IMR-90 (cell line): ENCODE data around the gene BHLHE23. TPM values are rescaled to one million over a fixed set of nuclear protein-coding genes. Genes with fewer than 3 reads are reported as not detected.

Experiments used
- ATAC-seq: fragments of 200-7000 bp; cut with Tn5 transposase; 2 replicates; pipeline ENCODE4 v1.9.1; 2020; ENCODE audit warnings: low read depth, mild to moderate bottlenecking, moderate library complexity
- BruUV-seq: library from RNA; stranded (reverse); fragments of 400-500 nt; replicated peaks from 2 replicates; lab custom pipeline; 2021; lab: Mats Ljungman, UMichigan
- CTCF ChIA-PET: fragments of 300-600 bp; formaldehyde crosslinking; extraction: SDS; loops from one replicate; lab custom pipeline; 2021; ENCODE audit warnings: antibody characterized with exemption; lab: Yijun Ruan, JAX
- POLR2A ChIA-PET: fragments of 300-600 bp; sonication (Branson Sonifier 250); formaldehyde crosslinking; loops from one replicate; lab custom pipeline; 2022; ENCODE audit warnings: antibody characterized with exemption; ENCODE audit not compliant: unreplicated experiment; lab: Charles Lee
- DNase-seq: peaks from one replicate; pipeline ENCODE4 v3.0.0; 2013
- H2AFZ ChIP-seq: replicated peaks from 2 replicates; pipeline ENCODE3; 2013; ENCODE audit warnings: low read length, mild to moderate bottlenecking; ENCODE audit not compliant: poor library complexity
- H2AK5ac ChIP-seq: 2 replicates; pipeline ENCODE4 v1.6.1; 2013; ENCODE audit warnings: low read depth, low read length, inconsistent platforms
- H2AK9ac ChIP-seq: replicated peaks from 2 replicates; pipeline ENCODE3; 2013; ENCODE audit warnings: mild to moderate bottlenecking, low read depth, low read length, moderate library complexity; ENCODE audit not compliant: poor library complexity
- H2BK120ac ChIP-seq: 2 replicates; pipeline ENCODE4 v1.6.1; 2013; ENCODE audit warnings: low read depth, low read length, inconsistent platforms
- H2BK15ac ChIP-seq: 3 replicates; pipeline ENCODE4 v1.6.1; 2013; ENCODE audit warnings: low read depth, low read length, inconsistent platforms
- H2BK20ac ChIP-seq: 2 replicates; pipeline ENCODE4 v1.6.1; 2013; ENCODE audit warnings: low read depth, mild to moderate bottlenecking, inconsistent platforms, low read length, moderate library complexity
- H2BK5ac ChIP-seq: 2 replicates; pipeline ENCODE4 v1.6.1; 2013; ENCODE audit warnings: mild to moderate bottlenecking, low read depth, low read length, inconsistent platforms; ENCODE audit not compliant: poor library complexity, severe bottlenecking
- H3K14ac ChIP-seq: replicated peaks from 2 replicates; pipeline ENCODE4 v1.6.1; 2013; ENCODE audit warnings: low read depth, low read length, inconsistent platforms
- H3K18ac ChIP-seq: 2 replicates; pipeline ENCODE4 v1.6.1; 2013; ENCODE audit warnings: low read depth, low read length, control low read depth
- H3K23ac ChIP-seq: 2 replicates; pipeline ENCODE4 v1.6.1; 2013; ENCODE audit warnings: low read depth, low read length, inconsistent platforms
- H3K27ac ChIP-seq: 2 replicates; pipeline ENCODE4 v1.5.1; 2013; ENCODE audit warnings: mild to moderate bottlenecking, control low read depth, low read length; ENCODE audit not compliant: insufficient read depth
- H3K27me3 ChIP-seq: 2 replicates; pipeline ENCODE4 v1.6.1; 2013; ENCODE audit warnings: low read length; ENCODE audit not compliant: control insufficient read depth, insufficient read depth
- H3K36me3 ChIP-seq: 2 replicates; pipeline ENCODE4 v1.6.1; 2013; ENCODE audit warnings: low read length, mixed read lengths; ENCODE audit not compliant: control insufficient read depth, insufficient read depth
- H3K4ac ChIP-seq: 2 replicates; pipeline ENCODE4 v1.6.1; 2013; ENCODE audit warnings: low read depth, low read length, inconsistent platforms
- H3K4me1 ChIP-seq: 2 replicates; pipeline ENCODE4 v1.6.1; 2013; ENCODE audit warnings: low read length, mixed read lengths; ENCODE audit not compliant: control insufficient read depth, insufficient read depth
- H3K4me2 ChIP-seq: 2 replicates; pipeline ENCODE4 v1.6.1; 2013; ENCODE audit warnings: low read depth, mild to moderate bottlenecking, control low read depth, low read length, moderate library complexity
- H3K4me3 ChIP-seq: 2 replicates; pipeline ENCODE4 v1.5.1; 2013; ENCODE audit warnings: low read depth, mild to moderate bottlenecking, control low read depth, low read length, moderate library complexity; ENCODE audit not compliant: insufficient read depth
- H3K56ac ChIP-seq: 2 replicates; pipeline ENCODE4 v1.6.1; 2013; ENCODE audit warnings: low read length, inconsistent platforms; ENCODE audit not compliant: insufficient read depth; ENCODE audit errors: extremely low read depth
- H3K79me1 ChIP-seq, 2 experiments: 2 replicates each; pipeline ENCODE4 v1.6.1; 2013; ENCODE audit warnings: low read length in 2 of 2, inconsistent platforms in 1 of 2, low read depth in 1 of 2
- H3K9ac ChIP-seq: 2 replicates; pipeline ENCODE4 v1.6.1; 2013; ENCODE audit warnings: low read depth, low read length, control low read depth
- H3K9me1 ChIP-seq: 2 replicates; pipeline ENCODE4 v1.6.1; 2013; ENCODE audit warnings: low read length, inconsistent platforms; ENCODE audit not compliant: insufficient read depth
- H3K9me3 ChIP-seq: 2 replicates; pipeline ENCODE4 v1.6.1; 2013; ENCODE audit warnings: low read length; ENCODE audit not compliant: control insufficient read depth, insufficient read depth
- H4K20me1 ChIP-seq: 2 replicates; pipeline ENCODE4 v1.6.1; 2013; ENCODE audit warnings: low read length, inconsistent platforms; ENCODE audit not compliant: insufficient read depth
- H4K5ac ChIP-seq: 2 replicates; pipeline ENCODE4 v1.6.1; 2013; ENCODE audit warnings: mild to moderate bottlenecking, low read depth, low read length, control low read depth
- H4K8ac ChIP-seq, 2 experiments: 2 replicates each; pipeline ENCODE4 v1.6.1; 2013; ENCODE audit warnings: low read depth in 2 of 2, low read length in 2 of 2, control low read depth in 1 of 2, inconsistent platforms in 1 of 2
- H4K91ac ChIP-seq: 2 replicates; pipeline ENCODE4 v1.6.1; 2013; ENCODE audit warnings: low read depth, low read length, inconsistent platforms; ENCODE audit not compliant: insufficient read depth
- MAFK ChIP-seq: IDR thresholded peaks from 2 replicates; pipeline ENCODE4 v1.6.1; 2012; ENCODE audit warnings: low read depth, low read length, improper control_type of control experiment
- NFE2L2 ChIP-seq: fragments of 150-350 bp; IDR thresholded peaks from 2 replicates; pipeline ENCODE4 v1.6.1; 2016; ENCODE audit warnings: low read depth, mild to moderate bottlenecking, low read length
- POLR2A ChIP-seq: IDR thresholded peaks from 2 replicates; pipeline ENCODE4 v1.6.1; 2012; ENCODE audit warnings: mild to moderate bottlenecking, low read depth, low read length
- WGBS, 2 experiments: methylation state at CpG; one replicate each; pipeline versions ENCODE4 v1.1.5 to v1.1.7; 2013; ENCODE audit warnings: missing lambda C conversion rate in 2 of 2; ENCODE audit not compliant: insufficient read length in 1 of 2; ENCODE audit errors: extremely low coverage in 2 of 2; 5-methylcytosine and 5-hydroxymethylcytosine counted together
- dilution Hi-C: fragments of 300-500 bp; cut with HindIII; formaldehyde crosslinking; loops from one replicate; pipeline ENCODE4 v1.14.3; 2018; ENCODE audit warnings: low sequenced_read_pairs; ENCODE audit not compliant: unreplicated experiment
- in situ Hi-C: fragments of 300-500 bp; cut with MboI; formaldehyde crosslinking; loops from 3 replicates; pipeline ENCODE4 v1.14.3; 2019; ENCODE audit warnings: low sequenced_read_pairs, inconsistent platforms, mixed read lengths
- intact Hi-C: fragments of 100-400 bp; cut with micrococcal nuclease; formaldehyde crosslinking; loops from 2 replicates; pipeline ENCODE4 v1.10.0; 2022
- polyA plus RNA-seq, 3 experiments: library from polyadenylated mRNA; depleted of rRNA; stranded (reverse); fragments of >200 nt; gene quantifications; 2 replicates each; pipeline ENCODE4 v1.2.3, GENCODE V29; 2012; ENCODE audit warnings: low replicate concordance in 1 of 3
- total RNA-seq: library from RNA; depleted of rRNA; stranded (reverse); fragments of >200 nt; gene quantifications from 2 replicates; pipeline ENCODE4 v1.2.3, GENCODE V29; 2012
- TF ChIP-seq, protein P1 (sequence below): conservative IDR thresholded peaks from 2 replicates; pipeline ENCODE4 v1.5.1; 2012; ENCODE audit warnings: mild to moderate bottlenecking, low read depth, low read length, improper control_type of control experiment
- TF ChIP-seq, protein P2 (sequence below): fragments of 150-350 bp; IDR thresholded peaks from 2 replicates; pipeline ENCODE4 v1.6.1; 2017; ENCODE audit warnings: mild to moderate bottlenecking, antibody characterized with exemption, low read length, low read depth

BHLHE23 gene
- total and polyA plus RNA-seq, 2 of the 4 experiments (the other 2 are of a cell fraction): not detected

GRCh38 chr20:62991863-62992262 lies 14.9 kb downstream of the BHLHE23 start:
- Histone ChIP-seq H3K4me2 (no peak overlapping the region), H4K5ac (no peak overlapping the region), H3K9me1 (no peaks in the 10 kb centered on the region), H3K56ac (no peak overlapping the region), H2BK5ac (no peak overlapping the region), H3K9me3 (no peaks in the 10 kb centered on the region), H4K91ac (no peak overlapping the region), H2BK20ac (no peak overlapping the region), H3K14ac (no peak overlapping the region), H3K4me1 (no peaks in the 10 kb centered on the region), H2BK15ac (no peak overlapping the region), H4K20me1 (no peaks in the 10 kb centered on the region), H3K23ac (no peak overlapping the region), H3K79me1 (no peaks in the 10 kb centered on the region), H3K36me3 (no peaks in the 10 kb centered on the region), H3K27me3 (peaks cover 72% of the 10 kb centered on the region), H2AK5ac (no peak overlapping the region), H3K27ac (no peak overlapping the region), H4K8ac (no peak overlapping the region), H2AK9ac (no peak overlapping the region), H3K18ac (no peak overlapping the region), H3K4me3 (no peak overlapping the region), H2BK120ac (no peak overlapping the region), H2AFZ (no peak overlapping the region), H3K9ac (no peak overlapping the region), H3K4ac (no peak overlapping the region)
- DNase-seq (no peak), ATAC-seq (no peak)
- WGBS, 2 experiments: no CpG with 5 or more reads among the region's 6 CpGs
- TF ChIP-seq, protein P1, sequence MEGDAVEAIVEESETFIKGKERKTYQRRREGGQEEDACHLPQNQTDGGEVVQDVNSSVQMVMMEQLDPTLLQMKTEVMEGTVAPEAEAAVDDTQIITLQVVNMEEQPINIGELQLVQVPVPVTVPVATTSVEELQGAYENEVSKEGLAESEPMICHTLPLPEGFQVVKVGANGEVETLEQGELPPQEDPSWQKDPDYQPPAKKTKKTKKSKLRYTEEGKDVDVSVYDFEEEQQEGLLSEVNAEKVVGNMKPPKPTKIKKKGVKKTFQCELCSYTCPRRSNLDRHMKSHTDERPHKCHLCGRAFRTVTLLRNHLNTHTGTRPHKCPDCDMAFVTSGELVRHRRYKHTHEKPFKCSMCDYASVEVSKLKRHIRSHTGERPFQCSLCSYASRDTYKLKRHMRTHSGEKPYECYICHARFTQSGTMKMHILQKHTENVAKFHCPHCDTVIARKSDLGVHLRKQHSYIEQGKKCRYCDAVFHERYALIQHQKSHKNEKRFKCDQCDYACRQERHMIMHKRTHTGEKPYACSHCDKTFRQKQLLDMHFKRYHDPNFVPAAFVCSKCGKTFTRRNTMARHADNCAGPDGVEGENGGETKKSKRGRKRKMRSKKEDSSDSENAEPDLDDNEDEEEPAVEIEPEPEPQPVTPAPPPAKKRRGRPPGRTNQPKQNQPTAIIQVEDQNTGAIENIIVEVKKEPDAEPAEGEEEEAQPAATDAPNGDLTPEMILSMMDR: no peak
- TF ChIP-seq POLR2A (no peak), NFE2L2 (no peak), MAFK (no peak)
- TF ChIP-seq, protein P2, sequence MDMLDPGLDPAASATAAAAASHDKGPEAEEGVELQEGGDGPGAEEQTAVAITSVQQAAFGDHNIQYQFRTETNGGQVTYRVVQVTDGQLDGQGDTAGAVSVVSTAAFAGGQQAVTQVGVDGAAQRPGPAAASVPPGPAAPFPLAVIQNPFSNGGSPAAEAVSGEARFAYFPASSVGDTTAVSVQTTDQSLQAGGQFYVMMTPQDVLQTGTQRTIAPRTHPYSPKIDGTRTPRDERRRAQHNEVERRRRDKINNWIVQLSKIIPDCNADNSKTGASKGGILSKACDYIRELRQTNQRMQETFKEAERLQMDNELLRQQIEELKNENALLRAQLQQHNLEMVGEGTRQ: no peak
- POLR2A ChIA-PET: no interaction called here
- in situ Hi-C loops (no loop called here), intact Hi-C loops (no loop called here), dilution Hi-C loops (no loop called here)
- no TSS peak for BruUV-seq
- CTCF ChIA-PET: interaction anchor here (0.6 kb wide), 1 partner anchor 10 kb away, joined by 3 read pairs; no protein-coding TSS in a partner anchor
